ENCODE measurements around the gene JMJD8.

Gene JMJD8

DNA sequence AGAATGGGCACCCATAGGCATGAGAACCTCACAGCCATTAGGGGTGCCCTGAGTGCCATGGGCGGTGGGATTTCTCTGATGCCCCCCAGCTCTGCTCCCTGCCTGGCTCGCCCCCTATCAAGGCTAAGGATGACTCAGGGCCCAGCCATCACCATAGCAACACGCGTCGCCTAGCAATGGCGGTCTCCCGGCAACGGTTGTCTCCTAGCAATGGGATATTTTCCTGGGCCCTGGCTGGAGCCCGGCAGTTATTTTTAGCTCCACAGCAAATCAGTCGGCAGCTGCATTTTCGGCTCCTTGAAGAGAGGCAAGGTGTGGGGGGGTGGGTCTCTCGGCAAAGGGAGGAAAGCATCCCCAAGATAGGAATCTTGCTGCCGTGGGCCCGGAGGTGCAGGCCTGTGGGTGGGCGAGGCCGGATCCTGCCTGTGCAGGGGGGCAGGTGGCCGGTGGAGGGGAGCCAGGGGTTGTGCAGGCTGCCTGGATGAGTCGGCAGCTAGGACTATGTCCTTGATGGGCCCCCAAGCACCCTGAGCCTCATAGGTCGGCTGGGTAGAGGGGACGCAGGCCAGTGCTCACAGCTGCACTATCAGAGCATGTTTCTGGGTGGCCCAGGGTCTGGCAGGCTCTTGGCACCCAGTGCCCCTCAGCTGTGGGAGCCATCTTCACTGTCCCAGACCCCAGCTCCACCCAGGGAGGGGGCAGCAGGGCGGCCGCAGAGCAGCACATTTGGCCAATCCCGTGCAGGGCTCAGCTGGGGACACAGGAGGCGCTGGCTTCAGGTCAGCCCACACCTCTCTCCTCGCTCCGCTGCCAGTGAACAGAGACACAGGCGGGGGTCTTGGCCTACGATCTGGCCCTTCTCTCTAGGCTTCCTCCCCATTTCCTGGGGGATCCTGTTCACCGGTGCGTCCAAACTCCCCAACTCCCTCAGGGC, 25.7 kb upstream of the JMJD8 start:
- no peak for DNase-seq (ENCODE audit: low read depth)

GRCh38 chr16:708959-709358, 24.8 kb upstream of the JMJD8 start:
- no peak for DNase-seq (ENCODE audit: low read depth)

DNA sequence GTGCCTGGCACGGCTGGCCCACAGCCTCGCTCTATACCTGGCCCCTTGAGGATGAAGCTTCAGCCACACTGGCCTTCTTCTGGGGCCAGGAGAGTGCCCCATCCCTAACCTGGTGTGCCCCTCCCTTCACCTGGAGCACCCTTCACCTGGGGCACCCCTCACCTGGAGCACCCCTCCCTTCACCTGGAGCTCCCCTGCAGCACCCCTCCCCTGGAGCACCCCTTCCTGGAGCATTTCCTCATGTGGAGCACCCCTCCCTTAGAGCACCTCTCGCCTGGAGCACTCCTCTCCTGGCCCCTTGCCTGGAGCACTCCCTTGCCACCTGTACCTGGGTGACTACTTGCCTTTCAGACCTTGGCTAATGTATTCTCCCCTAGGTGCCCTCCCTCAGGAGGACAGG, 23.9 kb upstream of the JMJD8 start:
- DNase-seq (ENCODE audit: low read depth): no peak

DNA sequence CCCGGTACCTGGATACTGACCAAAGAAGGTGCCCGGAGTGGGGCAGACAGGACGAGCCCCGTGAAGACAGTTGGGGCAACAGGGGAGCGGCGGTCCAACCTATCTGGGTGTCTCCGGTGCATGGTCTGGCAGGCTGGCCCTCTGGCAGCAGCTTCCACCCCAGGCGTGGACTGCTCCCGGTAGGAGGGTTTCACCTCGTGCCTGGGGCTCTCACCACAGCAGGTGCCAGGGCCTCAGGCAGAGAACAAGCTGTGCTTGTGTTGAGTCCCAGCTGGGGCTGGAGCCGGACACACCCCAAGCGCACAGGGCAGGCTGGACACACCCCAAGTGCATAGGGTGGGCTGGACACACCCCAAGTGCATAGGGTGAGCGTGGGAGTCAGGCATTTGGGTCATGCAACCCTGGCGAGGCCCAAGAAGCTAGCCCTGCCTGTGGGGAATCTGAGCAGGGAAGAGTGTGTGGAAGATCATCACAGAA, 23.0 kb upstream of the JMJD8 start:
- DNase-seq (ENCODE audit: low read depth): no peak

DNA sequence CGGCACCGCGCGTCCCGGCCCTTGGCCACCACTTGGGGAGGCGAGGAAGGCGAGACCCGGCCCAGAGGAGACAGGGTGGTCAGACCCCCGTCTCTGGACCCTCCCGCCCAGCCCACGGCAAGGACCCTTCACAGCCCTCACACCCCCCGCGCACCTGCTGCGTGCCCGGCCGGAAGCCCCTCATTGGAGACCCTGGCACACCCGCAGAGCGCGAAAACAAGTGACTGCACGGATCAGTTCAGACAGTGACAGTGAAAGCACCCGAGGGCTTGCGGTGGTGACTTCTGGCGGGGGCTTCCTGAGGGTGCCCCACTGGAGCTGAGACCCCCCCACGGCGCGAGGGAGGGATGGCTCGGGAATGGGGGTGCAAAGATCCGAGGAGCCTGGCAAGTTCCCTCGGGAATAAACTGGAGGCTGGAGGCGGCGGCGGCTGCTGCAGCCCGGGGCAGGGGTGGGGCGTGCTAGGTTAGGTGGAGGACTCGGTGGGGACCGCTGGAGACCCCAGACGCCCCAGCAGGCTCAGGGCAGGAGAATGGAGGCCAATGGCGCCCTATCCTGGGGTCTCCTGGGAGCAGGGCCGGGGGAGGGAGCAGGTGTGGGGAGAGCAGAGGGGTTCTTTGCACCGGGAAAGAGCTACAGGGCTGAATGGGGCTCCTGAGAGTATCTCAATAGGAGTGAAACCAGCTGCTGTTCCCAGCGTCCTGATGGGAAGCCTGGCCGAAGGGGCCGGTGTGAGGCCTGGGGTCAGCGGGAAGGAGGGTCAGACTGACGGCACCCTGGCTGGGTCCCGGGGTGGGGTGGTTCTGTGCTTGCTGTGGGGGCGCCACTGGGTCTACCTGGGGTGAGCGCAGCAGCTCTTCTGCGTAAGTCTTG, 22.3 kb upstream of the JMJD8 start:
- DNase-seq (ENCODE audit: low read depth): no peak

GRCh38 chr16:705431-706188, 21.5 kb upstream of the JMJD8 start, which contains the start of gene FBXL16:
Gene FBXL16 (minus strand): TSS chr16:705801. CDS start chr16:697405, 8,396 bp downstream.
- no peak for DNase-seq (ENCODE audit: low read depth)

DNA sequence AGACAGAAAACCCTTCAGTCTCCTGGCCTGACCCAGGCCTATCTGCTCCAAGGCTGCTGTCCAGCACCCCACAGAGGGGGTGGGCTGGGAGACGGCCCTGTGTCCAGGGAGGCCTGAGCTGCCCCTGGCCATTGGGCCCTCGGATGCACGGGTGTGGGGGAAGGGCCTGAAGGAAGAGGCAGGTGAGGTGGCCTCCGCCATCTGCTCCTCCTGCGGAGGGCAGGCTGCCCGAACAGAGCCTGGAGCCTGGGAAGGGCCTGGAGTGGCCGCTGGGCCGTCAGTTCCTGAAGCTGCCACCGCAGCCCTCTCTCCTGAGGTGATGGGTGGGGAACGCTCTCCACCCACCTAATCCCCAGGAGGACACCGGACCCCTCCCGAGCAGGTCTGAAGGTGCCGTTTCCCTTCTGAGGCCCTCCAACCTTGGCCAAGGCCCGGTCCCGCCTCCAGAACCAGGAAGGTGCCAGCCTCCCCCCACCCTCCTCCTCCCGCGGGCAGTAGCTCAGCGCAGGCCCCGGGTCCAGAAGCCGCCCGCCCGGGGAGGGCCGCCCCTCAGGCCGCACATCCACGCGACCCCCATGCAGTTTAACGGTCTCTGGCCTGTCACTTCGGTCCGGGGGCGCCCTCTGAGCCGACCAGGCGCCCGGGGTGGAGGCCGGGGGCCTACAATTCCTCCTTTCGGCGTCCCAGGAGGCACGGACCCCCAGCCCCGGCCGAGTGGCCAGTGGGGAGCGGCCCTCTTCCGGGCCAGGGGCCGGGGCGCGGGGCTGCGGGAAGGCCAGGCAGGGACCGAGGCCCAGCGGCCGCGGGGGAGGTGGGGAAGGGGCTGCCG, 20.6 kb upstream of the JMJD8 start:
- DNase-seq (ENCODE audit: low read depth): no peak

DNA sequence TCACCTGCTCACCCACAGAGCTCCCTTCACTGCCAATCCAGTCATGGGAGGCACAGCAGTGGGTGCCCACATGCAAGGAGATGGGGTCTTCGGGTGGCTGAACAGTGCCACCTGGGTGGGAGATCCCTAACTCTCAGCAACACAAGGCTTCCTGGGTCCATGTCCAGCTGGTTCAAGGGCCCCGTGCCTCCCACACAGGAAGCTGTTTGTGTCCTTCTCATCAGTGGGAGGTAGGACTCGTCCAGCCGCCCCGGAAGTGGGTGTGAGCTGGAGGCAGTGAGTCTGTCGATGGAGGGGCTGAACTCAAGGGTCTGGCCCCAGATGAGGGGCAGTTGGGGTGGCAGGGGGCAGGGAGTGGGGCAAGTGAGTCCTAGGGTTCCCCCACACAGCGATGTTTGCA, 19.9 kb upstream of the JMJD8 start:
- no peak for DNase-seq (ENCODE audit: low read depth)

DNA sequence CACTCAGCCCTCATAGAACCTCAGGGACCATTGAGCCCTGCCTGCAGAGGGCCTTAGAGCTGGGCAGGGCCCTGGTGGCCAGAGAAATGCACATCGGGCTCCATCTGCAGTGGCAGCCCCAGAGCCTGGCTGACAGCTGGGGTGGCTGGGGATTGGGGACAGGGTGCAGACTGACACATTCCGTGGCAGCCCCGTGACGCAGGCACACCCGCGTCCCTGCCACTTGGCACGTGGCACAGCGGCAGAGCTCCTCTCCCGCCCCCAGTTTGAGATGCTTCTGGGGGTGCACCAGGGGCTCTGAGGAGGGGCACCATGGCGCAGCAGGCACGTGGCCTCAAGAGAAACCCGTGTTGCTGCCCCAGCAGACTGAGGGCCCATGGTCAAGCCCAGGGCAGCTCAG, 19.3 kb upstream of the JMJD8 start:
- no peak for DNase-seq (ENCODE audit: low read depth)

DNA sequence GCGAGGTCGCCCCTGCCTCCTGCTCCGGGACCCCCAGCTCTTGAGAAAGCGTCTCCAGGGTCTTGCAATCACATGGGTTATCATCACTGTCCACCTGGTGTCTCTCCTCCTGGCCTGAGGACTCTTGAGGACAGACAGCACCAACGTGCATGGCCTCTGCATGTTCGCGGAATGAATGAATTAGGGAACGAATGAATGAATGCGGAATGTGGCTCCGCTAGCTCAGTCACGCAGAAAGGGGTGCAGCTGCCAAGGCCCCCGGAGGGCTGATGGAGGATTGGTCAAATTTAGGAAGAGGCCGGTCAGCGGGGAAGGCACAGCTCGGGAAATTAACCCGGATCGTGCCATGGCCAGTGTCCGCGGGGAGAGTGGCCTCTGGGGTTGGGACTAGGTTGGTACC, 18.2 kb upstream of the JMJD8 start:
- DNase-seq (ENCODE audit: low read depth): no peak

DNA sequence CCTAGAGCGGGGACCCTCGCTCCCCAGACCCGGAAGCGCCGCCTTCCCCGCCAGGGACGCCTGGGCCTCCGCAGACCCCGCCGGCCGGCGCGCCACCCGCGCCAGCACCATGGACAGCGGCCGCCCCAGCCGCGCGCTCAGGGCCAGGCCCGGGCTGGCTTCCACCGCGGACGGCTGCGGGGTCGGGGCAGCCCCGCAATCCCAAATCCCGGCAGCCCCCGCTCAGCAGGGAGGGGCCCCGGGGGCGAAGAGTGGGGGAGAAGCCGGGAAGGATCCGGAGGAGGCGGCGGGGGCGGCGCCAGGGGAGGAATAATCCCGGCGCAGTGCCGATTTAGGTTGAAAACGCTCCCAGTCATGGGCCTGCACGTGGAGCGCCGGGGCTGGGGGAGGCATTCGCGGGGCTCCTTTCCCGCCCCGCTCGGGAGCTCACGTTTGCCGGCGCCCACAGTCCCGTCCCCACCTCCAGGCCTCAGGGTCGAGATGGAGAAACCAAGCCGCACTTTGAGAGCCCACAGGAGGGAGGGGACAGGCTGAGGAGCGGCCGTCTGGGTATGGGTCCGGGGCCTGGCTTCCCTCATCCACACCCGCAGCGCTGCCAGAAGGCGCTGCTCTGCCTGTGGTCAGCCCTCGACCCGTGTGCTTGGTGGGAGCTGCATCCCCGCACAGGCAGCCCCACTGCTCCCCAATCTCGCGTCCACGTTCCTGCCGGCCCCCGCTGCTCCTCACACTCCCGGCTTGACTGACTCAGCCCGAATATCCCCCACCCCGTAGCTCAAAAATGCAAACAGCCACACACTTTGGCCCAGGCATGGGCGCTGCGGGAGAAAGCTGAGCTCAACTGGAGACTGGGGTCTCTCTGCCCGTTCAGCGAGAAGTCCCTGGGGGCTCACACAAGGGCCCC, 16.8 kb upstream of the JMJD8 start:
- DNase-seq (ENCODE audit: low read depth): no peak

DNA sequence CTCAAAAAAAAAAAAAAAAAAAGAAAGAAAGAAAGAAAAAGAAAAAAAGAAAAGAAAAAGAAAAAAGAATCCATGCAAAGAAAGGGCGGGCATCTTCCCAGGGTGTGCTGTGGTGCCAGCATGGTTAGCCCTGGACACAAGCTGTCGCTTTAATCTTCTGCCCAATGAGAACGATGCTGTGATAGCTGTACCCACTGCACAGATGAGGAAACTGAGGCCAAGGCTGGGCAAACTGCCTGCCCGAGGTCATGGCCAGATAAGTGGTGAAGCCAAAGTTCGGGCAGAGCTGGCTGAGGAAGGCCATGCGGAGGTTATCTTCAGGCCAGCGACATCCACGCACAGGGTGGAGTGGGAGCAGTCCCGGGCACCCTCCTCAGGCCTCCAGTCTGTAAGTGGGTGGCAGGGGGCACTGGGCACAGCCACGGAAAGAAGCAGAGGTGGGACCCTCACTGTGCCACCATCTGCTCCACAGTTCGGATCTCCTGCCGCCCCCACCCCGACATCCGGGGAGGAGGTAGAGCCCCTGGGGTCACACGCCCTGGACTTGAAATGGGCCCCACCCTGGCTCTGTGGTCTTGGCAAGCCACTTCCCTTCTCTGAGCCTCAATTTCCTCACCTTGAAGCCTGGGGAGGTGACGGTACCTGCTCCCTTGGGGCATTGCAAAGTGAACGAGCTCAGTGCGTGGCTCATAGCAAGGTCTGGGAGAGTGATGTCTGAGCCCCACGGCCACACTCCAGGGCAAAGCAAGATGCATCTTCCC, 15.0 kb upstream of the JMJD8 start:
- DNase-seq (ENCODE audit: low read depth): no peak

DNA sequence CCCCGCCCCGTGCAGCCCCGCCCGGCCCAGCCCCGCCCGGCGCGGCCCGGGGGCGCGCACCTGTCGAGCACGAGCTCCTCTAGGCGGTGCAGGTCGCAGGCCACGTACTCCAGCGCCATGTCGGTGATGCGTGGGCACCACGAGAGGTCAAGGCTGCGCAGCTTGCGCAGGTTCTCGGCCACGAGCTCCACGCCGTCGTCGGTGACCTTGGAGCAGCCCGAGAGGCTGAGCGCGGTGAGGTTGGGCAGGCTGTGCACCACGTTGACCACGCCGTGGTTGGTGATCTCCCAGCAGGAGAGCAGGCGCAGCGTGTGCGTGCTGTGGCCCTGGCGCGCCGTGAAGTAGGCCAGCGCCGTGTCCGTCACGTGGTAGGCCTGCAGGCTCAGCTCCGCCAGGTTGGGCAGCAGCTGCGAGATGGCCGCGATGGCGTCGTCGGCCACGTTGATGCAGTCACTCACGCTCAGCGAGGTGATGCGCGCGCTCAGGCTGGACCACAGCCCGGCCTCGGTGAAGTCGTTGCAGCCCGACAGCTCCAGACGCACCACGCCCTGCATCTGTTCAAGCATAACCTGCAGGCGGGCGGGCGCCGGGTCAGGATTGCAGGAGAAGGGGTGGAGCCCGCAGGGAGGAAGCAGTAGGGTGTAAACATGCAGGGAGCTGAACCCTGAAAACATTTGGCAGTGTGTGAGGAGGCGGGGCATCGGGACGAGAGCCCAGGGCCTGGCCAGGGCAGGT, 11.4 kb upstream of the JMJD8 start:
- DNase-seq (ENCODE audit: low read depth): no peak

DNA sequence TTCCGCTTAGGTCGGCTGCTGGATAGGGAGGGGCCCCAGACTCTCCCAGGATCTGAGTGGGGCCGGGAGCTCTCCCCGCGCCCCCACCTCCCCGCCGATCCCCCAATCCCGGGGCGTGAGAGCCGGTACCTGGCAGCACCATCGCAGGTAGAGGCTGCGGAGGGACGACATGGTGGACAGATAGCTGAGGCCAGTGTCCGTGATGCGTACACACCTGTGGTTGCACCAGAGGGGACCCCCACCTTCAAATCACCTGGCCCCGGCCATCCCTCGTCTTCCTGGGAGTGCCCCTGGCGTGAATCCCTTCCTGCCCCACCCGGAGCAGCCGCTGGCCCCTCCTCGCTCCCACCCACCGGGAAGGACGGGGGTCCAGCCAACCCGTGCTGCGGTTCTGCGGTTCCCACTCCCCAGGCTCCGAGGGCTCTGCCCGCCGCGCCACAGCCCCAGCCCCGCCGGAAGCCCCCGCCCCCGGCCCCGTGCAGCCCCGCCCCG, 10.8 kb upstream of the JMJD8 start:
- DNase-seq (ENCODE audit: low read depth): no peak

- no peak for DNase-seq (ENCODE audit: low read depth)
Observed at GRCh38 chr16:694187-694862, 10.2 kb upstream of the JMJD8 start.

- no peak for DNase-seq (ENCODE audit: low read depth)
Observed at GRCh38 chr16:693766-694165, 9.6 kb upstream of the JMJD8 start.

DNA sequence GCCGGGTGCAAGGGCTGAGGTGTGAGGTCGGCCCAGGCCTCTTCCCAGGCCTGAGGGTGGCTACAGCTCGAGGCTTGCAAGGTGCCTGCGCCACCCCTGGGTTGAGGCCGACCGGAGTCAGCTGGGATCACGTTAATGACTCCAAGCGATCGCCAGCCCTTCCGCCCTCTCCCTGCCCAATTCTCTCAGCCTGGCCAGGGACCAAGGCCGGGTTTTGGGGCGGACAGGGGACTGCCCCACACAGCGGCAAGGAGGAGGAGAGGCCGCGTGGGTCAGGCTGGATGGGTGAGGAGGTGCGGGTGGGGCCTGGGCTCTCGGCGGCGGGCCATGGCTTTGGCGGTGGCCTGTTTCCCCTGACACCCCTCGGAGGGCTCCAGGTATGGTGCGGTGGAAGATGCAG, 9.2 kb upstream of the JMJD8 start:
- DNase-seq (ENCODE audit: low read depth): no peak
